ENCODE results near the gene IGF2BP3.
"Not testable (repeated sequence)": the region's sequence is repeated elsewhere in the genome, so short reads cannot be mapped to it uniquely, and the experiment has no call there.

The IGF2BP3 gene

GRCh38 chr7:23336799-23337283 lies 133.4 kb downstream of the IGF2BP3 start:
- DNase-seq = no peak

- DNase-seq = no peak
These were observed 134.2 kb downstream of the IGF2BP3 start for GRCh38 chr7:23336086-23336485.

DNA sequence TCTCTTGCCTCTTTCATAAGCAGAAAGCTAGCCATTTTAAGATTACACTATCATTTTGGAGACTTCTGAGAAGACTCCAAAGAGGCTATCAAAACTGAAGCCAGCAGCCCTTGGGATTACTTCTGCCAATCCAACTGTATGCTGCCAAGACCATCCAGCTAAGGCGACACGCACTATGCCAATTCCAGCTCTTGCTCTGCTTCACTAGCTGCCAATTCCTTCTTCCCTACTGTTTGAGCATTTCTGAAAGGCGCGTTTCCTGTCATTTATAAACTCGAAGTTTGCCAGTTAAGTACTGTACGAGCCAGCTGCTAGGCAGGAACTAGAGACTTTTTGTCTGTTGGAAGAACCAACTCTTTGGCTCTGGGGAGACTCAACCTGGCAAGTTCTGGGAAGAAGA lies 134.7 kb downstream of the IGF2BP3 start:
- no peak for DNase-seq

DNA sequence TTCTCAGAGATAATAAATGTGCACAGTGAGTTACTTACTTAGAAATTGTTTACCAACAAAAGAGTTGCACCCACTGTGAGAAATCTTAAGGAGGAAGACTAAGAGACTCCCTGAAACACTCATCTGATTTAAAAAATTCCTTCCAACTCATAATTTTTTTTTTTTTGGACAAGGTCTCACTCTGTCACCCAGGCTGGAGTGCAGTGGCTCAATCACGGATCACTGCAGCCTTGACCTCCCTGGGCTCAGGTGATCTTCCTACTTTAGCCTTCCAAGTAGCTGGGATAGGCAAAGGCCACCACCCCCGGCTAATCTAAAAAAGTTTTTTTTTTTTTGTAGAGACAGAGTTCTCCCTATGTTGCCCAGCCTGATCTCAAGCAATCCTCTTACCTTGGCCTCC lies 135.2 kb downstream of the IGF2BP3 start:
- no peak for DNase-seq

- no peak for DNase-seq
These were observed 135.7 kb downstream of the IGF2BP3 start for GRCh38 chr7:23334482-23335056.

GRCh38 chr7:23333671-23334246 lies 136.5 kb downstream of the IGF2BP3 start:
- DNase-seq = no peak

DNA sequence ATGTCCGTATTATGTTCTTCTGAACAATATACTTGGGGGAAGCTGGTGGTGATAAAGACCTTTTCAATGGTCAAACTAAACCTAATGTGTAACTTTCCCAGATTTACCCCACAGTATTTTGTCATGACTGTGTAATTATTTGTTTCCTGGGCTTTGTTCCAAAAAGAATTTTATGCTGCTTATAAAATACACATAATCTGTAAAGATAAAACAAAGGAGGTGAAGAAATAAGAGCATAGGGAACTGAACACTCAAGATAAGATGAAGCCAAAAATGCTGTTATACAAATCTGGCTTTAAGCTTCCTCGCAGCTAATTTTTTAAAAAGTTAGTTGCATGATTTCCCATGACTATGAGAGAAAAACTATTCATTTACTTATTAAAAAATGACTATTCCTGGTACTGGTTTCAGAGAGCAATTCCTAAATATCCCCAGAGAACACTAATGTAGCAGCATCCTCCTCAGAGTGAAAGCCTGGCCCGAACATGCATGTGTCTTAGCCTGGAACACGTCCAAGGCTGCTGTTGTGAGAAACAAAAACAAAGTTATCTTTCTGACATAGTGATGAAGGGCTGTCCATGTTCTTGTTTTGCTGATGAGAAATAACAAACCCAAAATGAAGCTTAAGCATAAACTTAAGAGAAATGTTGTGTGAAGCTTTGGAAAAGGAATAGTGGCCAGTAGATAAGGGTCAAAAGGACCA lies 137.2 kb downstream of the IGF2BP3 start:
- no peak for DNase-seq

GRCh38 chr7:23332193-23332592 lies 138.1 kb downstream of the IGF2BP3 start:
- DNase-seq = no peak

- no peak for DNase-seq
These were observed 139.2 kb downstream of the IGF2BP3 start for GRCh38 chr7:23331132-23331531.

GRCh38 chr7:23315366-23315765 lies 154.9 kb downstream of the IGF2BP3 start:
- no peak for DNase-seq

DNA sequence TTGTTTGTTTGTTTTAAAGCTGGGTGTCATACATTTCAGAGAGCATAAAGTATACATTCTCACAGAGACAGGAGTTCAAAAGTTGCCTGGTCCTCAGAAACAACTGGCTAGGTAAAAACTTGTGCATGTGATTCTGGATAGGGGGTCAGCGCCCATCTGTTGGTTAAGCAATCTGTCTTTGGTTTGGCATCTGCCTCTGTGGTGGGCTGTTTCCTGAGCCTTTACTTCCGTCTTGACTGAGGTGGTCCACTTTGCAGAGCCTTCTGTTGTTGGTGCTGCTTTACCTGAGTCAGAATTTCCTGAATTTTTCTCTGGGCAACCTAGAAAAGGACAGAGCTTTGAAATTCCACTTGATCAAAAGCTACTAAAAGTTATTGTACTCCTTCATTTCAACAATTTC lies 158.2 kb downstream of the IGF2BP3 start:
- not testable (repeated sequence) for DNase-seq

DNA sequence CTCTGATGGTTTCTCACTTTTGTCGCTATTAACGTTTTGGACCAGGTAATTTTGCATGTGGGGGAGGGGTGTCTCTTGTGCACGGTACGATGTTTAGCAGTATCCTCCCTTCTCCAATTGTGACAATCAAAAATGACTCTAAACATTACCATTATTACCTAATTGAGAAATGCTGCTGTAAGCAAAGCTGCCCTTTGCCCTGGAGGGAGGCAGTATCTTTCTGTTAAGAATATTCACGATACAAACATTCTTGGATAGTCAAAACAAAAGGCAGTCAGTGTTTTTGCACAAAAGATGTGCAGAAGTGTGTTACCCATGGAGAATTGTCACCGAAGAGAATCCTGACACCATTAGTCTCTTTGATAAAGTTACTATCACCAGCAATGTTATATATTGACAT lies 161.5 kb downstream of the IGF2BP3 start:
- no peak for DNase-seq

GRCh38 chr7:23306936-23307521 lies 163.3 kb downstream of the IGF2BP3 start:
- no peak for DNase-seq

DNA sequence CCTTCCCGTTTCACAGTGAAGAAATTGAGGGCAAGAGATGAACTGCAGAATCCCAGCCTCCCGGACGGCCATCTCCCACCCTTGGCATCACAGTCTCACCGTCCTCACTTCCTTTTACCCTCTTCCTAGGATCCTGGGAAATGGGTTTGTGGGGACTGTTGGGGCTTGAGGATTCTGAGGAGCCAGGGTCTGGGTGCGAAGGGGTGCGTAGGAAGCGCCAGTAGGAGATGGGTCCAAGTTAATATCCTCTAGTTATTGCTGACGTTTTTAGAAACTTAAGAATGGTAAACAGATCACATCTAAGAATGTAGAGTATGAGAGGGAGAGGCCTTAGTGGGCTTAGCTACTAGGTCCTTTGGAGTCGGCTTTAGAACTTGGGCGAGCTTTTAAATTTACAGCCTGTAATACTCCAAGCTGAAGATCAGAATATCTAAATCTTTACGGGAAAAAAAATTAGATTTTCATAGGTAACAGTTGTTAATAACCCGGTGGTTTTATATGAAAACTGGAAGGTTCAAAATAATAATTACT lies 170.5 kb downstream of the IGF2BP3 start:
- no peak for DNase-seq

DNA sequence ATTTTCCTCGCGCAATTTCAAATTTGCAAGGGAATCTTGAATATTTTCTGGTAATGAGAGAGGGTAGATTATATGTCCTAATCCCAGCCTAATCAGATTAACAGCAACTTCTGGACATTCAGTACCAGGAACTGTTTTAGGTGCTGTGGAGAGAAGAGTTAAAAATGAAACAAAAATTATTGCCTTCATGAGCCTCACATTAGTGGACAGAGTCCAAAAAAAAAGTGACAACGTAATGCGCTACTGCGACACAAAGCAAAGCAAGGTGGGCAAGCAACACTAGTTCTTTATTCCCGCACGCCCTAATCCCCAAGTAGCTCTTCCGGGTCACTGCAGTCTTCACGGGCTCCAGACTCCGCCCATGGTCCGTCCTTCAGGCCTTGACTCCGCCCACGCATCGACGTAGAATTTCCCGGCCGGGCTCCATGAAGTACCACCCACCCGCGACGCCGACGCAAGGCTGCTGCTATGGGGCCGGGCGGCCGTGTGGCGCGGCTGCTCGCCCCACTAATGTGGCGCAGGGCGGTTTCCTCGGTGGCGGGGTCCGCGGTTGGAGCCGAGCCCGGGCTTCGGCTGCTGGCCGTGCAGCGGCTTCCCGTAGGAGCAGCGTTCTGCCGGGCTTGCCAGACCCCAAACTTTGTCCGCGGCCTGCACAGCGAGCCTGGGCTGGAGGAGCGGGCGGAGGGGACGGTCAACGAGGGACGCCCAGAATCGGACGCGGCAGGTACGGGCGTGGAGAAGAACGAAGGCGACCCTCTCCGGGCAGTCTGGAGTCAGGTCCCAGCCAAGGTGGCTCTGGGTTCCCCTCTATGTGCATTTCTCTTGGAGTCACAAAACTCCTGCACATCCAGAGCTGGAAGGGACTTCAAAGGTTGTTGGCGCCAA lies 171.2 kb downstream of the IGF2BP3 start, which contains the start of gene MALSU1:
MALSU1 (plus strand) TSS at position 455 of the 885 bp plus-strand sequence; CDS start at position 469, 14 bp downstream.
- peak; percentile 88 for DNase-seq

- no peak for DNase-seq
These were observed 172.0 kb downstream of the IGF2BP3 start for GRCh38 chr7:23298141-23298881.

DNA sequence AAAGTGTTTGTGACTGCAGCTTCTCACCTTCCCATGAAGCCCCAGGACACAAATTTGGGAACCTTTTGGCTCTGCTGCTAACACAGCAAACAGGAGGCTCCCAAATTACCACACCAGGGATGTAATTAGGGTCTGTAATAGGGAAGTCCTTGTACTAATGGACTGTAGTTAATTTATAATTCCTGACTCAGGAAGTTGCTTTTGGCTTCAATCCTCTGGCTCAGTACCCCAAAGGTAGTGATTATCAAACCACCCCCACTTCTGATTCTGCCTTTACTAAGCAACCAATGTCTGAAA lies 174.9 kb downstream of the IGF2BP3 start:
- DNase-seq = no peak

DNA sequence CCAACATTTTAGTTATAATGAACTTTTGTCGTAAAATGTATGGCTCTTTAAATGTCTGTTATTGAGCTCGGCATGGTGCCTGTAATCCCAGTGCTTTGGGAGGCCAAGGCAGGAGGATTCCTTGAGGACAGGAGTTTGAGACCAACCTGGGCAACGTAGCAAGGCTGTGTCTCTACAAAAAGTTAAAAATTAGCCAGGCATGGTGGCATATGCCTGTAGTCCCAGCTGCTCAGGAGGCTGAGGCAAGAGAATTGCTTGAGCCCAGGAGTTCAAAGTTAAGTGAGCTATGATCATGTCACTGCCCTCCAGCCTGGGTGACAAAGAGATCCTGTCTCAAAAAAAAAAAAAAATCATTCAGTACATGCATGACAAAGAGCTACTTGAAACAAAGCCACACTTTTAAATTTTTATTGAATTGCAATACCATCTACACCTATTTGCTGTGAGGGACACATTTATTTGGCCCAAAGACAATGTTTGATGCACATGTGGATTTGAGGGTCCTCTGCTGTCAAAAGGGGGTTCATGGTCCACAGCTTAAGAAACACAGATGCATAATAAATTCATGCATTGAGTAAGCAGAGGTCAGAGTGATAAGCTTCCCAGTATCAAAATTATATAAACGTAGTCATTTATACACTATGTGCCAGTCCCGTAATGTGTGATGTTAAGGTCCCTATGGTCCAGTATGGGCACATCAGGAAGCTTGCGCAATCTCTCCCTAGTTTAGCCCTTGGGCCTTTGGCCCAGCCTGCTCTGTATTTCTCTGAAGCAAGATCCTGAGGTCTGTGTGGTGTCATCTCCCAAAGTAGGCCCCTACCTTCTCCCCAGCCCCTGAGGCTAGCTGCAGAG lies 175.5 kb downstream of the IGF2BP3 start:
- no peak for DNase-seq

GRCh38 chr7:23293500-23294073 lies 176.7 kb downstream of the IGF2BP3 start:
- no peak for DNase-seq

- no peak for DNase-seq
These were observed 177.7 kb downstream of the IGF2BP3 start for GRCh38 chr7:23292623-23293022.

Data from NK-92 treated with Interleukin-12 subunit alpha and Interleukin-12 subunit beta, amount 100 ng/mL, for 24 hours (cell line).